Stimulated activated CD8-positive, alpha-beta memory T cell treated with anti-CD3 and anti-CD28 coated beads, Interleukin-12 subunit alpha, Interleukin-12 subunit beta, amount 100 ng/mL, for 24 hours (primary cell): Measurements from ENCODE around the gene PIGU.
"Not testable (repeated sequence)": the region's sequence is repeated elsewhere in the genome, so short reads cannot be mapped to it uniquely, and the experiment has no call there.

ENCODE experiments used
- DNase-seq: peaks from one replicate; pipeline ENCODE4 v3.0.0-alpha.2; 2020; ENCODE audit errors: extremely low read depth

The PIGU gene

GRCh38 chr20:34661811-34662210 is 15.1 kb downstream of the PIGU start:
- not testable (repeated sequence) for DNase-seq

GRCh38 chr20:34658654-34659053 is 18.2 kb downstream of the PIGU start:
- DNase-seq: not testable (repeated sequence)

GRCh38 chr20:34654207-34654744 is 22.6 kb downstream of the PIGU start:
- DNase-seq: no peak

GRCh38 chr20:34651200-34651599 is 25.7 kb downstream of the PIGU start:
- no peak for DNase-seq

- DNase-seq: no peak
Measured at GRCh38 chr20:34647737-34648136, 29.2 kb downstream of the PIGU start.

GRCh38 chr20:34644951-34645350 is 31.9 kb downstream of the PIGU start:
- no peak for DNase-seq

- no peak for DNase-seq
Measured at GRCh38 chr20:34644345-34644744, 32.5 kb downstream of the PIGU start.

- no peak for DNase-seq
Measured at GRCh38 chr20:34643928-34644327, 33.0 kb downstream of the PIGU start.

- DNase-seq: no peak
Measured at GRCh38 chr20:34642009-34642408, 34.9 kb downstream of the PIGU start.

GRCh38 chr20:34639755-34640222 is 37.1 kb downstream of the PIGU start:
- no peak for DNase-seq

GRCh38 chr20:34638532-34638931 is 38.4 kb downstream of the PIGU start:
- no peak for DNase-seq

GRCh38 chr20:34638039-34638292 is 38.9 kb downstream of the PIGU start:
- no peak for DNase-seq

- no peak for DNase-seq
Measured at GRCh38 chr20:34637245-34638038, 39.5 kb downstream of the PIGU start.

- DNase-seq: no peak
Measured at GRCh38 chr20:34636648-34637047, 40.2 kb downstream of the PIGU start.

- DNase-seq: no peak
Measured at GRCh38 chr20:34634392-34634791, 42.5 kb downstream of the PIGU start.

GRCh38 chr20:34632870-34633452 is 43.9 kb downstream of the PIGU start:
- no peak for DNase-seq

- DNase-seq: no peak
Measured at GRCh38 chr20:34629904-34630303, 47.0 kb downstream of the PIGU start.

- DNase-seq: no peak
Measured at GRCh38 chr20:34629342-34629741, 47.5 kb downstream of the PIGU start.

GRCh38 chr20:34628026-34628425 is 48.9 kb downstream of the PIGU start:
- no peak for DNase-seq

- DNase-seq: no peak
Measured at GRCh38 chr20:34627458-34627857, 49.4 kb downstream of the PIGU start.

- DNase-seq: no peak
Measured at GRCh38 chr20:34626992-34627391, 49.9 kb downstream of the PIGU start.

GRCh38 chr20:34624629-34625028 is 52.3 kb downstream of the PIGU start:
- DNase-seq: no peak

GRCh38 chr20:34622821-34623451 is 54.0 kb downstream of the PIGU start:
- DNase-seq: no peak
